ENCODE measurements around the gene PARD3B.

DNA sequence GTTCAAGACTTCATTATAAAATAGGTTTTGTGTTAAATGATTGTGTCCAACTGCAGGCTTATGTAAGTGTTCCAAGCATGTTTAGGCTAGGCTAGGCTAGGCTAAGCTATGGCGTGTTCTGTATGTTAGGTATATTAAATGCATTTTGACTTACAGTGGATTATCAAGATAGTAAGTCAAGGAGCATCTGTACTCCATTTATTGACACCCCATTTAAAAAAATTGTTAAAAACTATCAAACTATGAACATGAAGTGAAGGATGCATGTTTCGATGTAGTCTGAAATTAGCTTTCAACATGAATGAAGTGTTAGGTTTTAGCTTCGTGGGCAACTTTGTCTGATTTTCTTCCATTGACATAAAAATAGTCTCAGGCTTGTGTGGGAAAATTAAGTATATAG lies 290.5 kb downstream of the PARD3B start:
- TF ChIP-seq POLR2A (IDR thresholded peaks at IDR 0.05; ENCODE audit: low read length) (no peak), GATA1 (IDR thresholded peaks at IDR 0.05; ENCODE audit: low read depth, low read length) (no peak)

Measured in erythroblast (primary cell).